Measurements from ENCODE around the gene TMEM130. TPM values are rescaled to one million over a fixed set of nuclear protein-coding genes. Genes with fewer than 3 reads are reported as not detected.

TMEM130 gene
- total and polyA plus RNA-seq, 10 of the 15 experiments (the other 5 are each of a cell fraction or from before 2014, with no cell fraction given): 0.04 to 0.15 (median 0.11) TPM; not detected in 7

GRCh38 chr7:98828368-98828767 is 41.4 kb downstream of the TMEM130 start (continued):
- TF ChIP-seq, protein P1, sequence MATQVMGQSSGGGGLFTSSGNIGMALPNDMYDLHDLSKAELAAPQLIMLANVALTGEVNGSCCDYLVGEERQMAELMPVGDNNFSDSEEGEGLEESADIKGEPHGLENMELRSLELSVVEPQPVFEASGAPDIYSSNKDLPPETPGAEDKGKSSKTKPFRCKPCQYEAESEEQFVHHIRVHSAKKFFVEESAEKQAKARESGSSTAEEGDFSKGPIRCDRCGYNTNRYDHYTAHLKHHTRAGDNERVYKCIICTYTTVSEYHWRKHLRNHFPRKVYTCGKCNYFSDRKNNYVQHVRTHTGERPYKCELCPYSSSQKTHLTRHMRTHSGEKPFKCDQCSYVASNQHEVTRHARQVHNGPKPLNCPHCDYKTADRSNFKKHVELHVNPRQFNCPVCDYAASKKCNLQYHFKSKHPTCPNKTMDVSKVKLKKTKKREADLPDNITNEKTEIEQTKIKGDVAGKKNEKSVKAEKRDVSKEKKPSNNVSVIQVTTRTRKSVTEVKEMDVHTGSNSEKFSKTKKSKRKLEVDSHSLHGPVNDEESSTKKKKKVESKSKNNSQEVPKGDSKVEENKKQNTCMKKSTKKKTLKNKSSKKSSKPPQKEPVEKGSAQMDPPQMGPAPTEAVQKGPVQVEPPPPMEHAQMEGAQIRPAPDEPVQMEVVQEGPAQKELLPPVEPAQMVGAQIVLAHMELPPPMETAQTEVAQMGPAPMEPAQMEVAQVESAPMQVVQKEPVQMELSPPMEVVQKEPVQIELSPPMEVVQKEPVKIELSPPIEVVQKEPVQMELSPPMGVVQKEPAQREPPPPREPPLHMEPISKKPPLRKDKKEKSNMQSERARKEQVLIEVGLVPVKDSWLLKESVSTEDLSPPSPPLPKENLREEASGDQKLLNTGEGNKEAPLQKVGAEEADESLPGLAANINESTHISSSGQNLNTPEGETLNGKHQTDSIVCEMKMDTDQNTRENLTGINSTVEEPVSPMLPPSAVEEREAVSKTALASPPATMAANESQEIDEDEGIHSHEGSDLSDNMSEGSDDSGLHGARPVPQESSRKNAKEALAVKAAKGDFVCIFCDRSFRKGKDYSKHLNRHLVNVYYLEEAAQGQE (IDR thresholded peaks at IDR 0.05; ENCODE audit: low read depth, low read length): no peak
- TF ChIP-seq SPI1 (IDR thresholded peaks at IDR 0.05; ENCODE audit: borderline replicate concordance, insufficient read depth, low read depth, low read length) (no peak), ZNF24 (IDR thresholded peaks at IDR 0.05) (no peak)

- Histone ChIP-seq H4K20me1 (ENCODE audit: control insufficient read depth, insufficient read depth) (no peaks in the 10 kb centered on the region), H3K4me3 (no peak overlapping the region), H3K9ac (ENCODE audit: control insufficient read depth, insufficient read depth, low read length) (no peak overlapping the region), H3K36me3 (ENCODE audit: control insufficient read depth in 2 of 2, insufficient read depth in 2 of 2, low read length in 1 of 2) (no peaks in the 10 kb centered on the region), H3K4me1 (ENCODE audit: control insufficient read depth, insufficient read depth, low read length) (no peaks in the 10 kb centered on the region), H3K27ac (ENCODE audit: control insufficient read depth, insufficient read depth) (no peak overlapping the region), H3K9me3 (replicated peaks; ENCODE audit: control insufficient read depth, insufficient read depth, low read length) (no peaks in the 10 kb centered on the region), H3K27me3 (replicated peaks in 1 of 2; ENCODE audit: control insufficient read depth in 2 of 2, insufficient read depth in 2 of 2, low read length in 1 of 2) (no peaks in the 10 kb centered on the region), H3K4me2 (ENCODE audit: control insufficient read depth, insufficient read depth) (no peak overlapping the region), H3K79me2 (ENCODE audit: control insufficient read depth, insufficient read depth, low read length) (no peaks in the 10 kb centered on the region), H2AFZ (ENCODE audit: control insufficient read depth, low read depth, low read length) (no peak overlapping the region)
- SMC1A ChIA-PET (ENCODE audit: uncharacterized antibody, unreplicated experiment): no interaction called here
- DNase-seq (ENCODE audit: low read depth, low spot score) (no peak), ATAC-seq (no peak), FAIRE-seq (no peak)
- CTCF ChIA-PET: interaction anchor here (1.5 to 2.1 kb wide), 2 partner anchors 9 to 14 kb away, joined by 4 to 6 read pairs; no protein-coding TSS in a partner anchor
- POLR2A ChIA-PET: no interaction called here
- 29% methylated on average over 2 of the region's 3 CpGs for WGBS (ENCODE audit: insufficient coverage, insufficient replicate concordance, low lambda C conversion rate, missing lambda C conversion rate)
- RAD21 ChIA-PET (ENCODE audit: unreplicated experiment): interaction anchor here (0.7 kb wide), 1 partner anchor 614 kb away, joined by 3 read pairs; no protein-coding TSS in a partner anchor
- intact Hi-C loops (cut with micrococcal nuclease; ENCODE audit: unreplicated experiment) (no loop called here), in situ Hi-C loops (cut with MboI) (no loop called here)
- BruUV-seq (replicated peaks): no TSS peak
- TF ChIP-seq NFYA (IDR thresholded peaks at IDR 0.05; ENCODE audit: borderline replicate concordance, low read depth, low read length): no peak
- no peak for TF ChIP-seq SKIL (IDR thresholded peaks at IDR 0.05; ENCODE audit: low read depth, poor library complexity, severe bottlenecking)
- no peak for TF ChIP-seq USF2 (IDR thresholded peaks at IDR 0.05; ENCODE audit: borderline replicate concordance, low read depth, low read length)
- TF ChIP-seq DPF2 (IDR thresholded peaks at IDR 0.05): no peak
- TF ChIP-seq BHLHE40 (IDR thresholded peaks at IDR 0.05; ENCODE audit: borderline replicate concordance in 1 of 2, low read depth in 2 of 2, low read length in 1 of 2): no peak
- TF ChIP-seq WRNIP1 (IDR thresholded peaks at IDR 0.05; ENCODE audit: borderline replicate concordance, low read depth, low read length): no peak
- TF ChIP-seq NFXL1 (IDR thresholded peaks at IDR 0.05; ENCODE audit: borderline replicate concordance): no peak
- TF ChIP-seq CBFB (IDR thresholded peaks at IDR 0.05; ENCODE audit: low read depth): no peak
- TF ChIP-seq KDM1A (IDR thresholded peaks at IDR 0.05; ENCODE audit: borderline replicate concordance): no peak
- no peak for TF ChIP-seq ATF7 (IDR thresholded peaks at IDR 0.05; ENCODE audit: low read depth)
- TF ChIP-seq, protein P2, sequence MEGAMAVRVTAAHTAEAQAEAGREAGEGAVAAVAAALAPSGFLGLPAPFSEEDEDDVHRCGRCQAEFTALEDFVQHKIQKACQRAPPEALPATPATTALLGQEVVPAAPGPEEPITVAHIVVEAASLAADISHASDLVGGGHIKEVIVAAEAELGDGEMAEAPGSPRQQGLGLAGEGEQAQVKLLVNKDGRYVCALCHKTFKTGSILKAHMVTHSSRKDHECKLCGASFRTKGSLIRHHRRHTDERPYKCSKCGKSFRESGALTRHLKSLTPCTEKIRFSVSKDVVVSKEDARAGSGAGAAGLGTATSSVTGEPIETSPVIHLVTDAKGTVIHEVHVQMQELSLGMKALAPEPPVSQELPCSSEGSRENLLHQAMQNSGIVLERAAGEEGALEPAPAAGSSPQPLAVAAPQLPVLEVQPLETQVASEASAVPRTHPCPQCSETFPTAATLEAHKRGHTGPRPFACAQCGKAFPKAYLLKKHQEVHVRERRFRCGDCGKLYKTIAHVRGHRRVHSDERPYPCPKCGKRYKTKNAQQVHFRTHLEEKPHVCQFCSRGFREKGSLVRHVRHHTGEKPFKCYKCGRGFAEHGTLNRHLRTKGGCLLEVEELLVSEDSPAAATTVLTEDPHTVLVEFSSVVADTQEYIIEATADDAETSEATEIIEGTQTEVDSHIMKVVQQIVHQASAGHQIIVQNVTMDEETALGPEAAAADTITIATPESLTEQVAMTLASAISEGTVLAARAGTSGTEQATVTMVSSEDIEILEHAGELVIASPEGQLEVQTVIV (IDR thresholded peaks at IDR 0.05; ENCODE audit: borderline replicate concordance, partially characterized antibody): no peak
Measured at GRCh38 chr7:98827258-98827657, 42.6 kb downstream of the TMEM130 start.

All from GM12878 (cell line).